K562 (cell line): ENCODE data around the gene COPG2. TPM values are rescaled to one million over a fixed set of nuclear protein-coding genes. Genes with fewer than 3 reads are reported as not detected.
A peak's percentile ranks its signal among the peaks of the same experiment; 100 is the strongest.

Experiments used
- BDP1 ChIP-seq: IDR thresholded peaks from 3 replicates; pipeline ENCODE4 v1.6.1; 2011; ENCODE audit not compliant: insufficient read length, insufficient read depth
- CBFB ChIP-seq: sonication (generic); formaldehyde crosslinking; IDR thresholded peaks from 2 replicates; pipeline ENCODE4 v1.4.0; 2020; ENCODE audit warnings: mild to moderate bottlenecking, missing genetic modification reagents
- CEBPG ChIP-seq, 3 experiments: fragments of 200-800 bp in 1 of 3; sonication (Bioruptor generic) in 1 of 3; sonication (generic) in 1 of 3; formaldehyde crosslinking in 1 of 3; IDR thresholded peaks in 2 of 3; conservative IDR thresholded peaks in 1 of 3; 2 replicates each; pipeline versions ENCODE4 v1.6.1 to v1.8.0; 2016 to 2022; ENCODE audit warnings: missing compliant biosample characterization in 2 of 3, missing genetic modification characterization in 2 of 3, mild to moderate bottlenecking in 1 of 3, missing genetic modification reagents in 1 of 3
- DPF2 ChIP-seq: fragments of 450-650 bp; IDR thresholded peaks from 2 replicates; pipeline ENCODE4 v1.6.1; 2016
- E2F4 ChIP-seq: sonication (generic); formaldehyde crosslinking; IDR thresholded peaks from 2 replicates; pipeline ENCODE4 v1.8.0; 2022; ENCODE audit warnings: mild to moderate bottlenecking, low read depth, missing genetic modification reagents
- FOXP4 ChIP-seq: sonication (generic); formaldehyde crosslinking; IDR thresholded peaks from 2 replicates; pipeline ENCODE4 v1.8.0; 2022; ENCODE audit warnings: mild to moderate bottlenecking, missing genetic modification reagents, borderline replicate concordance
- HCFC1 ChIP-seq: IDR thresholded peaks from 2 replicates; pipeline ENCODE4 v1.6.1; 2012; ENCODE audit warnings: low read depth, low read length, improper control_type of control experiment
- JUN ChIP-seq, 2 experiments: sonication (generic) in 1 of 2; formaldehyde crosslinking in 1 of 2; IDR thresholded peaks; 2 replicates each; pipeline versions ENCODE4 v1.6.1 to v1.8.0; 2012 to 2022; ENCODE audit warnings: borderline replicate concordance in 2 of 2, mild to moderate bottlenecking in 2 of 2, improper control_type of control experiment in 1 of 2, low read depth in 1 of 2, low read length in 1 of 2, missing genetic modification reagents in 1 of 2
- KHSRP ChIP-seq: fragments of 450-650 bp; IDR thresholded peaks from 2 replicates; pipeline ENCODE4 v1.6.1; 2017
- KLF1 ChIP-seq: fragments of 450-650 bp; IDR thresholded peaks from 2 replicates; pipeline ENCODE4 v1.6.1; 2016; ENCODE audit warnings: missing genetic modification characterization, missing compliant biosample characterization
- MAFK ChIP-seq: IDR thresholded peaks from 2 replicates; pipeline ENCODE4 v1.6.1; 2011; ENCODE audit warnings: low read length, improper control_type of control experiment
- MCM3 ChIP-seq: fragments of 450-650 bp; IDR thresholded peaks from 2 replicates; pipeline ENCODE4 v1.6.1; 2016
- MED1 ChIP-seq: sonication (generic); formaldehyde crosslinking; IDR thresholded peaks from 2 replicates; pipeline ENCODE4 v1.8.1; 2023; ENCODE audit warnings: missing genetic modification reagents, borderline replicate concordance
- PCBP1 ChIP-seq: fragments of 200-400 bp; formaldehyde crosslinking; IDR thresholded peaks from 2 replicates; pipeline ENCODE4 v1.6.1; 2018; ENCODE audit warnings: mild to moderate bottlenecking, low read depth, low read length; ENCODE audit not compliant: poor library complexity, severe bottlenecking
- POLR2A ChIP-seq: fragments of 450-650 bp; conservative IDR thresholded peaks from 2 replicates; pipeline ENCODE4 v1.6.1; 2016
- POLR3G ChIP-seq: IDR thresholded peaks from 2 replicates; pipeline ENCODE4 v1.6.1; 2011; ENCODE audit not compliant: insufficient read length, insufficient replicate concordance; ENCODE audit errors: extremely low read depth
- RBM34 ChIP-seq: fragments of 200-400 bp; formaldehyde crosslinking; IDR thresholded peaks from 2 replicates; pipeline ENCODE4 v1.6.1; 2018; ENCODE audit warnings: low read length, borderline replicate concordance; ENCODE audit not compliant: insufficient read depth
- SAFB ChIP-seq: fragments of 200-400 bp; formaldehyde crosslinking; IDR thresholded peaks from 2 replicates; pipeline ENCODE4 v1.6.1; 2017; ENCODE audit warnings: low read depth, low read length, borderline replicate concordance
- SP2 ChIP-seq: IDR thresholded peaks from 2 replicates; pipeline ENCODE4 v1.6.1; 2011; ENCODE audit warnings: mild to moderate bottlenecking, low read depth, low read length, moderate library complexity; ENCODE audit not compliant: poor library complexity, severe bottlenecking; ENCODE audit errors: extremely low read depth
- TFAP4 ChIP-seq: sonication (generic); formaldehyde crosslinking; IDR thresholded peaks from 2 replicates; pipeline ENCODE4 v1.8.0; 2022; ENCODE audit warnings: missing genetic modification reagents, mild to moderate bottlenecking, moderate library complexity, borderline replicate concordance
- ZBTB17 ChIP-seq: fragments of 450-650 bp; formaldehyde crosslinking; IDR thresholded peaks from 2 replicates; pipeline ENCODE4 v1.4.0; 2020; ENCODE audit warnings: mild to moderate bottlenecking
- ZFP36 ChIP-seq: fragments of 150-350 bp; IDR thresholded peaks from 2 replicates; pipeline ENCODE4 v1.6.1; 2018; ENCODE audit warnings: low read length, low read depth; ENCODE audit not compliant: partially characterized antibody
- ZNF175 ChIP-seq: fragments of 200-800 bp; sonication (Bioruptor generic); IDR thresholded peaks from 2 replicates; pipeline ENCODE4 v1.6.1; 2016; ENCODE audit warnings: low read depth, mild to moderate bottlenecking, missing genetic modification characterization, missing compliant biosample characterization
- ZNF282 ChIP-seq: sonication (generic); formaldehyde crosslinking; IDR thresholded peaks from 2 replicates; pipeline ENCODE4 v1.8.1; 2023; ENCODE audit warnings: missing genetic modification reagents
- polyA plus RNA-seq, 8 experiments: library from polyadenylated mRNA; depleted of rRNA in 4 of 8; stranded (reverse) in 5 of 8; unstranded in 3 of 8; fragments of >200 nt; fragmentation: Nextera tagmentation in 2 of 8; fragmentation: Illumina TruSeq in 1 of 8; extraction: Ambion mirVana in 2 of 8; extraction: Trizol in 1 of 8; gene quantifications; 2 replicates each; pipeline versions ENCODE4 v1.2.1 to v1.2.3, GENCODE V29; 2011 to 2014; ENCODE audit warnings: inconsistent platforms in 1 of 8, missing spikeins in 1 of 8
- total RNA-seq, 7 experiments: library from RNA; depleted of rRNA in 6 of 7; stranded (reverse); fragments of >200 nt in 6 of 7; fragmentation: Illumina TruSeq in 2 of 7; extraction: Trizol in 2 of 7; gene quantifications; 2 replicates each; pipeline versions ENCODE4 v1.2.1 to v1.2.3, GENCODE V29; 2011 to 2021; ENCODE audit warnings: low replicate concordance in 1 of 7

The COPG2 gene
- total and polyA plus RNA-seq, 9 of the 15 experiments (the other 6 are each of a cell fraction or from before 2014, with no cell fraction given) = 6.6 to 104 (median 32.5) TPM

GRCh38 chr7:130668258-130669084 is at the start of gene COPG2 (continued):
- peak; percentile 55; the same call in 1 of the 2 replicates for TF ChIP-seq FOXP4 (CRISPR knock-in tag)
- no peak for TF ChIP-seq ZBTB17 (CRISPR knock-in tag)
- no peak for TF ChIP-seq DPF2
- TF ChIP-seq MED1 (CRISPR knock-in tag) = no peak
- no peak for TF ChIP-seq BDP1
- TF ChIP-seq CEBPG (CRISPR knock-in tag; IDR thresholded peaks at IDR 0.05) = no peak
- no peak for TF ChIP-seq CEBPG (tag; conservative IDR thresholded peaks at IDR 0.05 in 1 of 2, IDR thresholded peaks at IDR 0.05 in 1 of 2)
- TF ChIP-seq SAFB = peak; percentile 28; the same call in 1 of the 2 replicates
- TF ChIP-seq MAFK = no peak
- TF ChIP-seq TFAP4 = peak; percentile 57; the same call in 1 of the 2 replicates
- no peak for TF ChIP-seq E2F4 (CRISPR knock-in tag)
- peak; percentile 22 for TF ChIP-seq PCBP1
- TF ChIP-seq KHSRP = no peak
- peak; percentile 45; the same call in 1 of the 2 replicates for TF ChIP-seq KLF1
- peak; percentile 84 for TF ChIP-seq SP2
- peak; percentile 56 for TF ChIP-seq HCFC1
- 0 out of 2 replicates have a peak, but pooled peaks have one; percentile 54 for TF ChIP-seq RBM34
- no peak for TF ChIP-seq MCM3
- no peak for TF ChIP-seq ZNF282
- TF ChIP-seq POLR3G = no peak
- TF ChIP-seq ZNF175 = no peak
- no peak for TF ChIP-seq ZFP36
- TF ChIP-seq POLR2A = peak; percentile 85
- no peak for TF ChIP-seq CBFB (CRISPR knock-in tag)
- no peak for TF ChIP-seq JUN (IDR thresholded peaks at IDR 0.05; ENCODE audit: borderline replicate concordance, low read depth, low read length)
- TF ChIP-seq JUN (CRISPR knock-in tag; IDR thresholded peaks at IDR 0.05; ENCODE audit: borderline replicate concordance) = peak; percentile 70; the same call in 1 of the 2 replicates
